Measurements from ENCODE around the gene PRKCG.

The PRKCG gene

DNA sequence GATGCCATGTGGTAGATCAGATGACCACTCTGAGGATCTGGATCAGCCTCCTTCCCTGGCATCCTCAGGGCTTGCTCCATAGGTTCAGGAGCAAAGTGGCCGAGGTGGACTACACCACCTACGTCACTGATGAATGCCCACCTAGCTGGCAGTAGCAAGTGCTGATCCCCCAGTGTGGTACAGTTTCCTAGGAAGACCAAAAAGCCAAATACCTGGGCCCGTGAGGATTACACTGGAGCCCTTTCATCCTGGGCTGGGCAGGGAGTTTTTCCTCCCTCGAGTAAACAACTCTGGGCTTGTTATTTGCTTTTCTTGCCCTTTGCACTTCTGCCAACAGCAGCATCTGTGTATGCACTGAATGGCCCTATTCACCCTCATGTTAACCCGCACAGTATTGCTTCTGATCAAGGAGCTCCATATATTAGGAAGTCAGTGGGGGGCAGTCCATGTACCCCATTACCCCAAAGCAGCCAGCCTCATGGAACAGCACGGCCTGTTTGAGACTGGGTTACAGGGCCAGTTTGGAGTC is 17.6 kb upstream of the PRKCG start:
- DNase-seq (ENCODE audit: low read depth) = no peak
- no peak overlapping the region for H3K4me3 ChIP-seq (ENCODE audit: control insufficient read depth, low read depth, low read length)
- no peak for TF ChIP-seq CTCF (conservative IDR thresholded peaks at IDR 0.05; ENCODE audit: control insufficient read depth, insufficient read depth, low read depth, low read length)

- peak; percentile 29 for DNase-seq (ENCODE audit: low read depth)
- no peak for TF ChIP-seq CTCF (conservative IDR thresholded peaks at IDR 0.05; ENCODE audit: control insufficient read depth, insufficient read depth, low read depth, low read length)
- H3K4me3 ChIP-seq (ENCODE audit: control insufficient read depth, low read depth, low read length) = peak overlapping the region; percentile 52
Measured at GRCh38 chr19:53865523-53865917, 16.5 kb upstream of the PRKCG start.

DNA sequence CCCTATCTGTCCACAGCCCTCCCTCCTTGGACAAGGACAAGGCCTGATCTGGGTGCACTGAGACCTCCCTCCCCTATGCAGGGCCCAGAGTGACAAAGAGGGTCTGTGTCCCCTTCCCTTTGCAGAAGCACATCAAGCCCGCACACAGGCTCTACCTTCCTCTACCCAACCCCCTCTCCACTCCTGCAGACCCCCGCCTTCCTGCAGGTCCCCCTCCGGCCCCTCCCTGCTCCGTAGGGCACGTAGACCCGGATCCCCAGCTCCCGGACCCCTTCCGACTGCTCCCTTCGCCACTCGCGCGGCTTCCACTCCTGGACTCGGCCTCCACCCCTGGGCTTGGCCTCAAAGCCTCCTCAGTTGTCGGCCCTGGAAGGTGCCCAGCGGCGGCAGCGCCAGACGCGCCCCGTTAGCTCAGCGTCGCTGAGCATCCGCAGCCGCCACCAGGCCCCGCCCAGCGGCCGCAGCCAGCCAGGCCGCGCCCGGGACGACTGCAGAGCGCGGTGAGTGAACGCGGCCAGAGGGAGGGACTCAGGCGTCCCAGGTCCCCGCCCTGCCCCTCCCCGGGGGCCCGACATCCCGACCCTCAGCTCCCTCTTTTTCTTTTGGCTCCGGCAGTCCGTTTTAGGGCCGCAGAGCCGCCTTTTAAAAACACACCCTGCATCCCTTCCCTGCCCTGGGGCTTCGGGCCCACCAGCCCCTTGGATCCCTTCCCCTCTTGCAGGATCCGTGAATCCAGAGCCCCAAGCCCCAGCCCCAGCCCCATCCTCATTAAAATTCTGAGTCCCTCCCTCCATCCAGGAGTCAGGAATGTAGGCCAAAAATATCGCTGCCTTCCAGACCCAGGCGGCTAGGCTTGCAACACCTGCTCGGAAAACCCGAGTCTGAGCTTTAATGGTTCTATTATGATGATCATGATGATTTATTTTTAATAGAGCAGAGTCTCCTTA is 15.8 kb upstream of the PRKCG start:
- TF ChIP-seq CTCF (conservative IDR thresholded peaks at IDR 0.05; ENCODE audit: control insufficient read depth, insufficient read depth, low read depth, low read length) = no peak
- peak; percentile 45 for DNase-seq (ENCODE audit: low read depth)
- peak overlapping the region; percentile 52 for H3K4me3 ChIP-seq (ENCODE audit: control insufficient read depth, low read depth, low read length)

DNA sequence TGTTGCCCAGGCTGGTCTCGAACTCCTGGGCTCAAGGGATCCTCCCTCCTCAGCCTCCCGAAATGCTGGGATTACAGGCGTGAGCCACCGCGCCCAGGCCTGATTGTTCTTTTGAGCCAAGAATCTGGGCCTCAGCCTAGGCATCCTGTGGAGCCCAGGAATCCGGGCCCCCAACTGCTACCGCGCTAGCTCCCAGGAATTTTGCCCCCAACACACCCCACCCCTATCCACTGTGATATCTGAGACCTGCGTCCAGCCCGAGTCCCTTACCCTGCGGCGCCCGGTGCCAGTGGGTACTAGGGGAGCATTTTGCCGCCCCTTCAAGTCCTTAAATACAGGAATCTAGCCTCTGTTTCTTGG is 15.2 kb upstream of the PRKCG start:
- no peak for DNase-seq (ENCODE audit: low read depth)
- peak overlapping the region; percentile 52 for H3K4me3 ChIP-seq (ENCODE audit: control insufficient read depth, low read depth, low read length)
- TF ChIP-seq CTCF (conservative IDR thresholded peaks at IDR 0.05; ENCODE audit: control insufficient read depth, insufficient read depth, low read depth, low read length) = no peak

GRCh38 chr19:53867225-53868090 is 14.5 kb upstream of the PRKCG start, which contains the start of gene MYADM:
TSS of gene MYADM (plus strand) at chr19:53867883. CDS start at chr19:53873530, 5,647 bp downstream.
- TF ChIP-seq CTCF (conservative IDR thresholded peaks at IDR 0.05; ENCODE audit: control insufficient read depth, insufficient read depth, low read depth, low read length) = no peak
- H3K4me3 ChIP-seq (ENCODE audit: control insufficient read depth, low read depth, low read length) = peak within 1 kb of the TSS; percentile 97
- DNase-seq (ENCODE audit: low read depth) = peak; percentile 97

DNA sequence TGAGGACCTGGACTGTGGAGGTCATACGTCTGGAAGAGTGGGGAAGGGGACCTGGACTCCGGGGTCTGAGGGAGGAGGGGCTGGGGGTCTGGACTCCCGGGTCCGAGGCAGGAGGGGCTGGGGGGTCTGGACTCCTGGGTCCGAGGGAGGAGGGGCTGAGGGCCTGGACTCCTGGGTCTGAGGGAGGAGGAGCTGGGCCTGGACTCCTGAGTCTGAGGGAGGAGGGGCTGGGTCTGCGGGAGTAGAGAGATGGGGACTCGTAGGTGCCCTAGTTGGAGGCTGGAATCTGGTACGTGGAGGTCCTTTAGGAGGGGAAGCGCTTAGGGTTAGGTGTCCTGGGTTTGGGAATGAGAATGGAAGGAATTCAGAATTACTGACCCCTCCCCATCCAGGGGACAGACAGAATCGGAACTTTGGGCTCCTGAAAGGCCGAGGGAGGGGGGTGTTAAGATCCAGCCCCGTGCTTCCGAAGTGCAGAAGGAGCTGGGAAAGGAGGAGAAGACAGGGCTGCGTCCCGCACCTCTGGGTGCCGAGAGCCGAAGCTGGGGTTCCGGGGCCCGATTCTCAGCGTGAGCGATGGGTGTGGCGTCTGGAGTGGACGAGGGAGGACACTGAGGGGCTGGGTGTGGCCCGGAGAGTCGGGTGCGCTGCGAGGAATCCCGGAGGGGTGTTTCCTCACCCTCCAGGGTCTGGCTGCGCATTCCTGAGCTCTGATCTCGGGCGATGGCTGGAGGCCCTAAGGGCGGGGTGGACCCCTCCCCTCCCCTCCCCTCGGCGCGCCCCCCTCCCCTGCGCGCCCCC is 13.7 kb upstream of the PRKCG start:
- peak; percentile 44 for DNase-seq (ENCODE audit: low read depth)
- no peak for TF ChIP-seq CTCF (conservative IDR thresholded peaks at IDR 0.05; ENCODE audit: control insufficient read depth, insufficient read depth, low read depth, low read length)
- H3K4me3 ChIP-seq (ENCODE audit: control insufficient read depth, low read depth, low read length) = peak overlapping the region; percentile 97
